Raji (cell line): ENCODE measurements around the gene ANAPC15.

Source experiments
- POLR2A ChIP-seq: IDR thresholded peaks from 2 replicates; pipeline ENCODE4 v1.6.1; 2011; ENCODE audit warnings: low read depth, low read length, control low read depth; ENCODE audit not compliant: insufficient read depth

ANAPC15 gene

GRCh38 chr11:72132646-72133045, 20.2 kb upstream of the ANAPC15 start:
- no peak for TF ChIP-seq POLR2A

GRCh38 chr11:72129381-72129780, 16.9 kb upstream of the ANAPC15 start:
- no peak for TF ChIP-seq POLR2A

DNA sequence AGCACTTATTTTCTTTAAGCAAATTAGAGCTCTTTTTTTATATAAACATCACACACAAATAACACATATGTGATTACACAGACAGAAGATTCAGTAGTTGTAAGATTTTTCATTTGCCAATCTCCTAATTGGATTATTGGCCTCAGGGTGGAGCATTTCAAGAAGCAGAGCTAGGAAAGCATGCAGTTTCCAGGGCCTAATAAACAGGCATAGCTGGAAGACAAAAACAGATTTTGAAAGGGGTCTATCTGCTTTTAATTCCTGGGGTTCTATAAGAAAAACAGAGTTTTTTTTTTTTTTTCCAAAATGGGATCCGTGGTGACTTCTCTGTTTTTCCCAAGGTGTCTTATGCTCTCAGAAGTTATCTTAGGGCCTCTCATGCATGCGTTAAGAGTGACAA, 15.4 kb upstream of the ANAPC15 start:
- TF ChIP-seq POLR2A: no peak

GRCh38 chr11:72125956-72126355, 13.5 kb upstream of the ANAPC15 start:
- no peak for TF ChIP-seq POLR2A

DNA sequence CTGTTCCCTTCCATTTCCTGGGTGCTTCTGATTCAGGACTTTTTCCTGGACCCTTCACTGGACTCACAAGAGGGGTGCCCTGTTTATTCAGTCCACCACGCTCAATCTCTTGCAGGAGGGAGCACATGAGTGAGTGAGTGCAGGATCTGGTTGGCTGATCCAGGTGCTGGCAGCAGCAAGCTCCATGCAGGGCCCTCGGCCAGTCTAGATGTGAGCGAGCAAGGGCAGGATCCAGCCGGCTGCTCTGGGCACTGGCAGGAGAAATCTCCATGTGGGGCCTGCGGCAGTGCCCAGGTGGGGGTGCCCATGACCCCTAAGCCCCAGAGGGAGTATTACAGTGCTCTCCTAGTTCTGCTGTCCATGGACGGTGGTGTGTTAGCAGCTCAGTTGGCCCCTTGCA, 11.6 kb upstream of the ANAPC15 start:
- no peak for TF ChIP-seq POLR2A

GRCh38 chr11:72123117-72123653, 10.7 kb upstream of the ANAPC15 start:
- no peak for TF ChIP-seq POLR2A

GRCh38 chr11:72122607-72123006, 10.1 kb upstream of the ANAPC15 start:
- TF ChIP-seq POLR2A: no peak

DNA sequence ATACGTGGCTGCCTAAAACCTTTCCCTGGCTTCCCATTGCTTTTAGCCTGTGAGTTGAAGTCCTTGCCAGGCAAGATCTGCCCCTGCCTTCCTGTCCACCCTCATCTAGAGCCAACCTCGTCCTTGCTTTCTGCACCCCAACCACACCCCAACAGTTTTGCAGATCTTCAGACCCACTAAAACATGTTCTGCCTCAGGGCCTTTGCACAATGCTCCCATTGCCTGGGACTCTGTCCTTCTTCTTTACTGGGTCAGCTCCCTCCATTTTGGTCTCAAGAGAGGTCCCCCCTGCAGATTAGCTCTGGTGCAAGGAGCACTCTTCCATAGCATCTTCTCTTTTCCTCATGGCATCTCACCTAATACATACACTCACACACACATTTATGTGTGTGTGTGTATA, 8.4 kb upstream of the ANAPC15 start:
- no peak for TF ChIP-seq POLR2A

- TF ChIP-seq POLR2A: no peak
These were observed 6.7 kb upstream of the ANAPC15 start for GRCh38 chr11:72119198-72119597.

- no peak for TF ChIP-seq POLR2A
These were observed 3.7 kb upstream of the ANAPC15 start for GRCh38 chr11:72116019-72116755.

DNA sequence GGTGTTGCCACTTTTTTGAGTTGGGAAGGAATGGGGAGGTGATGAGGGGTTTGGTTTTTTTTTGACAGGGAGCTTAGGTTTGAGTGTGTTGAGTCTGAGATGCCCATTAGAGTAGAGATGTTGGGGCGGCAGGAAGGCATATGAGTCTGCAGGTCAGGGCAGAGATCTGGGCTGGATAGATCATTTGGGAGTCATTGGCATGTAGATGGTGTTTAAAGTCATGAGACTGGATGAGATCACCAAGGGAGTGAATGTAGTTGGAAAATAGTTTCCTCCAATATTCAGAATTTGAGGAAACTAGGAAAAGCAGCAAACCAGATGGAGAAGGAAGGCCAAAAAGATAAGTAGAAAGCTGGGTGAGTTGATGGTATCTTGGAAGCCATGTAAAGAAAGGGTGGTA, 2.1 kb upstream of the ANAPC15 start:
- no peak for TF ChIP-seq POLR2A

DNA sequence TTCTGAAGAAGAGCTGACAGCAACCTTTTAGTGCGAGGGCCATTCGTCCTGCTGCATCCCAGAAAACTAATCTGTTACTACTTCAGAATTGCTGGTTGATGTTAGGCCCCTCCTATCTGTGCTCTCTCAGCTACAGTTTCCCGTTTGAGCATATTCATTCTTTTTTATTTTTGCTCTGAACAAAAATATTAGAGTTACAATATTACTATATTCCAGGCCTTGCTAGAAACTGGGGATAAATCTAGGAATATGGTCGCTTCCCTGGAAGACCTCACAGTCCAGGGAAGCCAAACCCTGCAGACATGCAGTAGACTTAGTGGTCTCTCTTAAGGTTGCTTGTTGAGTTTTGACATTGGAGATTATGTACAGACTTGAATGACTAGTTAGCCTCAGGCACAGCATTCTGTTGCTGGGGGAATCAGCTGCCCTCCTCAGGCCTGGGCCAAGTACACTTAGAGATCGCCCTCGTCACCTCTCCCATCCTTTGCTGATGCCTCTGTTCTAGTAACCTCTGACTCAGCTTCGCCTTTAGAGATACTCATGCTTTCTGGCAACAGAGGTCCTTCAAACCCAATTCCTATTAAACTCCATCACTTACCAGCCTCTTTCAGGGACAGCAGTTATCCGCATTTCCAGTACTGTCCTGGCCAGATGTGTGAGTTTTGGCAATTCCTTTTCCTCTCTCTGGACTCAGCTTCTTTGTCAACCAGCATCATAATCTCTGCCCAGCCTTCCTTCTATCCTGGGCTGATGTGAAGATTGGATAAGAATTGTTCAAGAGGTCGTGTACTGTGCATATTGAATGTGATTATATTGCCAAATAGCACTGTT, 698 bp upstream of the ANAPC15 start:
- no peak for TF ChIP-seq POLR2A

- TF ChIP-seq POLR2A: no peak
These were observed 974 bp downstream of the ANAPC15 start for GRCh38 chr11:72111300-72112142.

GRCh38 chr11:72105888-72106287, 6.6 kb downstream of the ANAPC15 start, which contains the start of gene TOMT:
Gene TOMT (plus strand): TSS chr11:72105924. CDS start chr11:72105952, 28 bp downstream.
- no peak for TF ChIP-seq POLR2A

DNA sequence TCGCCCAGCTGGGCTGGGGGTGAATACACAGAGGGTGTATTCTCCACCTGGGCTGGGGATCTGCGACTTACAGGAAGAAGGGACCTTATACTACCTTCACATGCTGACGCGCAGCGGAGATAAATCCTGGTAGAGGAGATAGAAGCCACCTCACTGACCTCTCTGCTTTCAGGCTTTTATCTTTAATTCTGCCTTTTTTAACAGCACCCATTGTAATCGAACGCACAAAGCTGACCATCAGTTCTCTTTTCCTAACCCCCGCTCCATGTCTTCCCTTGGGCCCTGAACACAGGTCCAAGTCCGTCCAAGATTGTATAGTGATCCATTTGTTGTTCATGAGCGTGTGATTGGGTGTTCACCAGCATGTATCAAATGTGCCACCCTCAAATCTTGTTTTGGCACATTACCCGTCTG, 8.7 kb downstream of the ANAPC15 start:
- TF ChIP-seq POLR2A: no peak
